ENCODE measurements around the gene INSR. TPM values are rescaled to one million over a fixed set of nuclear protein-coding genes. Genes with fewer than 3 reads are reported as not detected.

Gene INSR
- total and polyA plus RNA-seq, 10 of the 15 experiments (the other 5 are each of a cell fraction or from before 2014, with no cell fraction given), result 4.2 to 34.9 (median 13.6) TPM

DNA sequence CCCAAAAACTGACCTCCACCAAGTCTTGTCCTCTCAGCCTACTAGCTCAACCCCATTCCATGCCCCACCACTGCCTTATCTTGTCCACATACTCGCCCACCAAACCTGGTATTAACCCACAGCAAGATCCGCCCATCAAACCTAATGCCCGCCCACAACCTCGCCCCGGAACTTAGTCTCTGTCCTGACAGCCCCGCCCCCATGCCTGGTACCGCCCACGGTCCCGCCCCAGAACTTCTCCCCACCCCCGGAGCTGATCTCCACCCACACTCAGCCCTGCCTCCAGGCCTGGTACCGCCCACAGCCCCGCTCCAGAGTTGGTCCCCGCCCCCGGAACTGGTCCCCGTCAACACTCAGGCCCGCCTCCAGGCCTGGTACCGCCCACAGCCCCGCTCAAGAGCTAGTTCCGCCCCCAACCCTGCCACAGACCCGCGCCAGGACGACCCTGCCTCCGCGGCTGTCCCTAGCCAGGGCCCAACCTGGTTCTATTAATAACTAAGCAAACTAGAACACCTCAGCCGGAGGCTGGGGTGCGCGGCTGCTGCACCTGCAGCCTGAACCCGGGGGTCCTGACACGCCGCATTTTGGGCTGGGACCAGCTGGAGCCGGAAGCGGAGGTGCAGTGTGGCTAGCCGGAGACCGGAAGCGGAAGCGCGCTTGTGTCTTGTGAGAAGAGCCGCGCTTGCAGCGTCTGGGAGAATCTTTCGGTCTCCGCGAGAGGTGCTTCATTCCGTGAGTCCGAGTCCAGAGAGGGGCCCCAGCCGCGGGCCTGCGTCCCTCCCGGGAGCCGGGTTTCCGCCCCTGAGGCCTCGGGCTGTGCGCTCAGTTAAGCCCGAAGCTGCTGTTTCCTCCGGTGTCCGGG, 224.9 kb downstream of the INSR start, which contains the start of gene ZNF557 (continued):
- TF ChIP-seq ATF2 (IDR thresholded peaks at IDR 0.05; ENCODE audit: low read length) (no peak), LARP7 (IDR thresholded peaks at IDR 0.05) (peak; percentile 64; the same call in 1 of the 2 replicates), MLLT1 (IDR thresholded peaks at IDR 0.05) (no peak), ZZZ3 (IDR thresholded peaks at IDR 0.05; ENCODE audit: control insufficient read depth, insufficient read length, low read depth) (no peak), STAT3 (IDR thresholded peaks at IDR 0.05; ENCODE audit: low read depth, low read length) (no peak), NKRF (conservative IDR thresholded peaks at IDR 0.05) (peak; percentile 94), SMARCA5 (IDR thresholded peaks at IDR 0.05) (no peak), CTCF (IDR thresholded peaks at IDR 0.05 in 2 of 3, conservative IDR thresholded peaks at IDR 0.05 in 1 of 3; ENCODE audit: control insufficient read depth in 2 of 3, extremely low read depth in 1 of 3, insufficient read depth in 1 of 3, low read depth in 3 of 3, low read length in 3 of 3) (no peak), ETV6 (conservative IDR thresholded peaks at IDR 0.05 in 1 of 2, IDR thresholded peaks at IDR 0.05 in 1 of 2; ENCODE audit: borderline replicate concordance in 1 of 2, low read depth in 1 of 2) (peak in 1 of 2 experiments; percentile 78; a peak in 1 of 4 replicates), CHD2 (IDR thresholded peaks at IDR 0.05; ENCODE audit: borderline replicate concordance, low read depth, low read length) (peak; percentile 61; the same call in 1 of the 2 replicates), SRF (IDR thresholded peaks at IDR 0.05; ENCODE audit: low read depth in 2 of 2, low read length in 2 of 2) (peak; percentile 14 to 50; a peak in 1 of 4 replicates), NFIC (IDR thresholded peaks at IDR 0.05; ENCODE audit: low read depth, low read length) (no peak), TARDBP (IDR thresholded peaks at IDR 0.05; ENCODE audit: borderline replicate concordance) (no peak), STAT1 (conservative IDR thresholded peaks at IDR 0.05) (peak; percentile 89; the same call in 1 of the 2 replicates), YY1 (IDR thresholded peaks at IDR 0.05; ENCODE audit: low read depth, low read length) (peak; percentile 48; the same call in 1 of the 2 replicates), MYB (IDR thresholded peaks at IDR 0.05; ENCODE audit: borderline replicate concordance, low read depth, low read length) (no peak), WRNIP1 (IDR thresholded peaks at IDR 0.05; ENCODE audit: borderline replicate concordance, low read depth, low read length) (0 out of 2 replicates have a peak, but pooled peaks have one; percentile 55)
- TF ChIP-seq, protein P1, sequence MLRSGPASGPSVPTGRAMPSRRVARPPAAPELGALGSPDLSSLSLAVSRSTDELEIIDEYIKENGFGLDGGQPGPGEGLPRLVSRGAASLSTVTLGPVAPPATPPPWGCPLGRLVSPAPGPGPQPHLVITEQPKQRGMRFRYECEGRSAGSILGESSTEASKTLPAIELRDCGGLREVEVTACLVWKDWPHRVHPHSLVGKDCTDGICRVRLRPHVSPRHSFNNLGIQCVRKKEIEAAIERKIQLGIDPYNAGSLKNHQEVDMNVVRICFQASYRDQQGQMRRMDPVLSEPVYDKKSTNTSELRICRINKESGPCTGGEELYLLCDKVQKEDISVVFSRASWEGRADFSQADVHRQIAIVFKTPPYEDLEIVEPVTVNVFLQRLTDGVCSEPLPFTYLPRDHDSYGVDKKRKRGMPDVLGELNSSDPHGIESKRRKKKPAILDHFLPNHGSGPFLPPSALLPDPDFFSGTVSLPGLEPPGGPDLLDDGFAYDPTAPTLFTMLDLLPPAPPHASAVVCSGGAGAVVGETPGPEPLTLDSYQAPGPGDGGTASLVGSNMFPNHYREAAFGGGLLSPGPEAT (IDR thresholded peaks at IDR 0.05; ENCODE audit: low read depth), result peak; percentile 54; the same call in 1 of the 2 replicates

All from GM12878 (cell line).